ENCODE measurements around the gene ADM2.

The ADM2 gene

DNA sequence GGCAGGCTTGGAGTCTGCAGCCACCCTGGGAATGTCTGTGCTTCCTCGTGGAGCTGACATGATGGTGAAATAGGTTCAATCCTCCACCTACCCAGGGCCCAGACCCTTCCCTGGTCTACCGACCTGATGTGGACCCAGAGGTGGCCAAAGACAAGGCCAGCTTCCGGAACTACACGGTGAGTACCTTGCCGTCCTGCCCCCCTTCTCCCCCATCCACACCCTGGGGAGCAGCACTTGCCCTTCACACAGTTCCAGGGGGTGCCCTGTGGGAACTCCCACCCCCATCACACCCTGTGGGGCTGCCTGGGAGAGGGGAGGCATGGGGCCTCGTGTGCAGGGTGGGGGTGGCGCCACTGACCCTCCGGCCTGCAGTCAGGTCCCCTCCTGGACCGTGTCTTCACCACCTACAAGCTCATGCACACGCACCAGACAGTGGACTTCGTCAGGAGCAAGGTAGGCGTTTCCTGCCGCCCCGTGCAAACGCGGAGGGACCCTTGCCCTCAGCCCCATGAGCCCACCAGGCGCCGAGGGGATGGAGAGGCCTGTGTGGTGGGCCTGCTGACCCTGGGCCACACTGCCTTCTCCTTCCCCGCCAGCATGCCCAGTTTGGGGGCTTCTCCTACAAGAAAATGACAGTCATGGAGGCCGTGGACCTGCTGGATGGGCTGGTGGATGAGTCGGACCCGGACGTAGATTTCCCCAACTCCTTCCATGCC, 6.1 kb downstream of the ADM2 start:
- Mint-ChIP-seq H3K4me3 (no peak overlapping the region), H3K9me3 (no peaks in the 10 kb centered on the region), H3K27ac (no peak overlapping the region), H3K27me3 (ENCODE audit: low read depth) (peaks cover 9% of the 10 kb centered on the region), H3K4me1 (no peaks in the 10 kb centered on the region), H3K36me3 (ENCODE audit: low read depth) (no peaks in the 10 kb centered on the region)
- TF ChIP-seq, protein P1, sequence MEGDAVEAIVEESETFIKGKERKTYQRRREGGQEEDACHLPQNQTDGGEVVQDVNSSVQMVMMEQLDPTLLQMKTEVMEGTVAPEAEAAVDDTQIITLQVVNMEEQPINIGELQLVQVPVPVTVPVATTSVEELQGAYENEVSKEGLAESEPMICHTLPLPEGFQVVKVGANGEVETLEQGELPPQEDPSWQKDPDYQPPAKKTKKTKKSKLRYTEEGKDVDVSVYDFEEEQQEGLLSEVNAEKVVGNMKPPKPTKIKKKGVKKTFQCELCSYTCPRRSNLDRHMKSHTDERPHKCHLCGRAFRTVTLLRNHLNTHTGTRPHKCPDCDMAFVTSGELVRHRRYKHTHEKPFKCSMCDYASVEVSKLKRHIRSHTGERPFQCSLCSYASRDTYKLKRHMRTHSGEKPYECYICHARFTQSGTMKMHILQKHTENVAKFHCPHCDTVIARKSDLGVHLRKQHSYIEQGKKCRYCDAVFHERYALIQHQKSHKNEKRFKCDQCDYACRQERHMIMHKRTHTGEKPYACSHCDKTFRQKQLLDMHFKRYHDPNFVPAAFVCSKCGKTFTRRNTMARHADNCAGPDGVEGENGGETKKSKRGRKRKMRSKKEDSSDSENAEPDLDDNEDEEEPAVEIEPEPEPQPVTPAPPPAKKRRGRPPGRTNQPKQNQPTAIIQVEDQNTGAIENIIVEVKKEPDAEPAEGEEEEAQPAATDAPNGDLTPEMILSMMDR (IDR thresholded peaks at IDR 0.05; ENCODE audit: unreplicated experiment in 3 of 3), result no peak

DNA sequence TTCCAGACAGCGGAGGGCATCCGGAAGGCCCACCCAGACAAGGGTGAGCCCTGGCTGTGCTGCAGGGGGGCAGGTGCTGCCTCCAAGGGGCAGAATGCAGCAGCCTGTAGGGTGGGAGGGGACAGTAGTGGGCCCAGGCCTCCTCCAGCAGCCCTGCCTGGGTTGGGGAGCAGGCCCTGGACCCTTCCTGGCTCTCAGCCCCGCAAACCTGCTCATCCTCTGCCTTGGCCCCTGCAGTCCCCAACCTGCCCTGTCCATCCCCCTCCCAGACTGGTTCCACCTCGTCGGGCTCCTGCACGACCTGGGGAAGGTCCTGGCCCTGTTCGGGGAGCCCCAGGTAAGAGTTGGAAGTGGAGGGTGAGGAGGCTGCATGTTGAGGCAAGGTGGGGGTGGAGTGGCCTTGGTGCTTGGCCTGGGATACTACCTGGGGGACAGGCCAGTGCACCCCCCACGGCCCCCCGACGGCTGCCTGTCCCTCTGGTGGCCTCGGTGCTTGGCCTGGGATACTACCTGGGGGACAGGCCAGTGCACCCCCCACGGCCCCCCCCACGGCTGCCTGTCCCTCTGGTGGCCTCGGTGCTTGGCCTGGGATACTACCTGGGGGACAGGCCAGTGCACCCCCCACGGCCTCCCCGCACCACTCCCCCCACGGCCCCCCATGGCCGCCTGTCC, 6.8 kb downstream of the ADM2 start:
- Mint-ChIP-seq H3K27me3 (ENCODE audit: low read depth) (peaks cover 9% of the 10 kb centered on the region), H3K9me3 (no peaks in the 10 kb centered on the region), H3K4me3 (no peak overlapping the region), H3K4me1 (no peaks in the 10 kb centered on the region), H3K36me3 (ENCODE audit: low read depth) (no peaks in the 10 kb centered on the region), H3K27ac (no peak overlapping the region)
- TF ChIP-seq, protein P1 (IDR thresholded peaks at IDR 0.05; ENCODE audit: unreplicated experiment in 3 of 3), result no peak

DNA sequence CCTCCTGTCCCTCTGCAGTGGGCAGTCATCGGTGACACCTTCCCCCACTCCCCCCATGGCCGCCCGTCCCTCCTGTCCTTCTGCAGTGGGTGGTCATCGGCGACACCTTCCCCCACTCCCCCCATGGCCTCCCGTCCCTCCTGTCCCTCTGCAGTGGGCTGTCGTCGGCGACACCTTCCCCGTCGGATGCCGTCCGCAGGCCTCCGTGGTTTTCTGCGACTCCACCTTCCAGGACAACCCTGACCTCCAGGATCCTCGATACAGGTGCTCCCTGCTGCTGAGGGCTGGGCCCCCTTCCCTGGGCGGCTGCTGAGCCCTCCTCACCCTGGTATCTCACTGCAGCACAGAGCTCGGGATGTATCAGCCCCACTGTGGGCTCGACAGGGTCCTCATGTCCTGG, 7.5 kb downstream of the ADM2 start:
- H3K4me1 Mint-ChIP-seq, result no peaks in the 10 kb centered on the region
- H3K27me3 Mint-ChIP-seq (ENCODE audit: low read depth), result peaks cover 12% of the 10 kb centered on the region
- no peaks in the 10 kb centered on the region for H3K9me3 Mint-ChIP-seq
- no peak overlapping the region for H3K4me3 Mint-ChIP-seq
- H3K36me3 Mint-ChIP-seq (ENCODE audit: low read depth), result no peaks in the 10 kb centered on the region
- TF ChIP-seq, protein P1 (IDR thresholded peaks at IDR 0.05; ENCODE audit: unreplicated experiment in 3 of 3), result no peak
- H3K27ac Mint-ChIP-seq, result no peak overlapping the region

DNA sequence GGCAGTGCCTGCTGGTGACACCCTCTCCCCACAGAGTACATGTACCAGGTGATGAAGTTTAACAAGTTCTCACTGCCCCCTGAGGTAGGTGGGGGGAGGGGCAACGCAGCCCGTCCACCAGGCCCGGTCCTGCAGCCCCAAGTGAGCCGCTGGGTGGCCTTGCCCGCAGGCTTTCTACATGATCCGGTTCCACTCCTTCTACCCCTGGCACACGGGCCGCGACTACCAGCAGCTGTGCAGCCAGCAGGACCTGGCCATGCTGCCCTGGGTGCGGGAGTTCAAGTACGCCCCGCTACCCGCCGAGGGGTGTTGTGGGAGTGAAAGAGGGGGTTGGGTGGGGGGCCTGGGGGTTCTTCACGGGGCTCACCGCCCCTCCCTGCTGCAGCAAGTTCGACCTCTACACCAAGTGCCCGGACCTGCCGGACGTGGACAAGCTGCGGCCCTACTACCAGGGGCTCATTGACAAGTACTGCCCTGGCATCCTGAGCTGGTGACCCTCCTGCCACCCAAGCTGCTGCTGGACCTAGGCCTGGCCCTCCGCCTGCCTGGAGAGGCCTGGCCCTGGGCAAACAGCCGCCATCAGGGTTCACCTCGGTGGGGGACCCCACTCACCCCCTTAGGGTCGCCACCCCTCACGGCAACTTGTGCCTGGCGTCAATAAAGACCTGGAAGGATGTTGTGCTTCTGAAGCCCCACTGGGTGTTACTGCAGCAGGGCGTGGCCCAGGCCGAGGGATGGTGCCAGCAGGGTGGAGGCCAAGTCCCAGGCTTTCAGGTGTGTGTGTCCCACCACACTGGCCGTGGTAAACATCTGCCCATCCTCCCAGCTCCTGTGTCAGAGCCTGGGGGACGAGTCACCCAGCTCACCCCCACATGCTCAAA, 8.3 kb downstream of the ADM2 start:
- TF ChIP-seq, protein P1 (IDR thresholded peaks at IDR 0.05; ENCODE audit: unreplicated experiment in 3 of 3), result no peak
- no peak overlapping the region for H3K27ac Mint-ChIP-seq
- no peak overlapping the region for H3K4me3 Mint-ChIP-seq
- no peaks in the 10 kb centered on the region for H3K4me1 Mint-ChIP-seq
- H3K27me3 Mint-ChIP-seq (ENCODE audit: low read depth), result peaks cover 11% of the 10 kb centered on the region
- no peaks in the 10 kb centered on the region for H3K36me3 Mint-ChIP-seq (ENCODE audit: low read depth)
- no peaks in the 10 kb centered on the region for H3K9me3 Mint-ChIP-seq

DNA sequence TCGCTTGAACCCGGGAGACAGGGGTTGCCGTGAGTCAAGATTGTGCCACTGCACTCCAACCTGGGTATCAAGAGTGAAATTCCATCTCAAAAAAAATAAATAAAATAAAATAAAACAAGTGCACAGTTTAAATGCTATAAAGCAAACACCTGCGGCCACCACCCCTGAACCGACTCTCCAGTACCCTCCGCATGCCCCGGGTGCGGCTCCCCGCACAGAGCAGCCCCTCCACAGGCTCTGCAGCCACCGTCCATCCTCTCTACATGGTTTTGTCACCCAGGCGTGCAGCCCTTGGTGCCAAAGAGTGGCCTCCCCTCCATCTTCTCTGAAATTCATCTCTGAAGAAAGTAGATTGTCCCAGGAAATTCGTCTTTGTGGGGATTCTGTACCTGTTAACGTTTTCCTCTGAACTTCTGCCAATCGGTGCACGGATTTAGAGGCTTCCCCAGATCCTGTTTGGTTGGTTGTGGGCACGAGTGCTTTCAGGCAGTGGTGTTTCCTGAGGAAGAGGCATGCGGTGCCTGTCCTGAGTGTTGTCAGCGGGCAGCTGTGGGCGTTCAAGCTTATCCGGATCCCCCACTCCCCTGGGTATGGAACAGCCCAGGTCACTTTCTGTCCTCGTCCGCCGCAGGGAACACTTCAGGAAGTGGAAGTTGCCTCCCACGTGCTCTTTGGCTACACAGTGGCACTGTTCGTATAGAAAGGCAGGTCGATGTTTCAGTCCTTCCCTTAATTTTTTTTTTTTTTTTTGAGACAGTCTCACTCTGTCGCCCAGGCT, 9.4 kb downstream of the ADM2 start:
- no peaks in the 10 kb centered on the region for H3K9me3 Mint-ChIP-seq
- TF ChIP-seq, protein P1 (IDR thresholded peaks at IDR 0.05; ENCODE audit: unreplicated experiment in 3 of 3), result no peak
- no peaks in the 10 kb centered on the region for H3K4me1 Mint-ChIP-seq
- H3K4me3 Mint-ChIP-seq, result no peak overlapping the region
- peaks cover 3% of the 10 kb centered on the region for H3K27me3 Mint-ChIP-seq (ENCODE audit: low read depth)
- no peaks in the 10 kb centered on the region for H3K36me3 Mint-ChIP-seq (ENCODE audit: low read depth)
- no peak overlapping the region for H3K27ac Mint-ChIP-seq

Measured in nephron (organoid).